ENCODE results near the gene WASF2.

DNA sequence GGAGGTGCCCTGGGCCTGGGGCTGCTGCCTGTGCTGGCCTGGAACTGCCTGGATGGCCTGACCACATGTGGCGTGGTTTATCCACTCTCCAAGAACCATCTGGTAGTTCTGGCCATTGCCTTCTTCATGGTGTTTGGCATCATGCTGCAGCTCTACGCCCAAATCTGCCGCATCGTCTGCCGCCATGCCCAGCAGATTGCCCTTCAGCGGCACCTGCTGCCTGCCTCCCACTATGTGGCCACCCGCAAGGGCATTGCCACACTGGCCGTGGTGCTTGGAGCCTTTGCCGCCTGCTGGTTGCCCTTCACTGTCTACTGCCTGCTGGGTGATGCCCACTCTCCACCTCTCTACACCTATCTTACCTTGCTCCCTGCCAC lies 95.7 kb downstream of the WASF2 start:
- TF ChIP-seq, protein P1, sequence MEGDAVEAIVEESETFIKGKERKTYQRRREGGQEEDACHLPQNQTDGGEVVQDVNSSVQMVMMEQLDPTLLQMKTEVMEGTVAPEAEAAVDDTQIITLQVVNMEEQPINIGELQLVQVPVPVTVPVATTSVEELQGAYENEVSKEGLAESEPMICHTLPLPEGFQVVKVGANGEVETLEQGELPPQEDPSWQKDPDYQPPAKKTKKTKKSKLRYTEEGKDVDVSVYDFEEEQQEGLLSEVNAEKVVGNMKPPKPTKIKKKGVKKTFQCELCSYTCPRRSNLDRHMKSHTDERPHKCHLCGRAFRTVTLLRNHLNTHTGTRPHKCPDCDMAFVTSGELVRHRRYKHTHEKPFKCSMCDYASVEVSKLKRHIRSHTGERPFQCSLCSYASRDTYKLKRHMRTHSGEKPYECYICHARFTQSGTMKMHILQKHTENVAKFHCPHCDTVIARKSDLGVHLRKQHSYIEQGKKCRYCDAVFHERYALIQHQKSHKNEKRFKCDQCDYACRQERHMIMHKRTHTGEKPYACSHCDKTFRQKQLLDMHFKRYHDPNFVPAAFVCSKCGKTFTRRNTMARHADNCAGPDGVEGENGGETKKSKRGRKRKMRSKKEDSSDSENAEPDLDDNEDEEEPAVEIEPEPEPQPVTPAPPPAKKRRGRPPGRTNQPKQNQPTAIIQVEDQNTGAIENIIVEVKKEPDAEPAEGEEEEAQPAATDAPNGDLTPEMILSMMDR (IDR thresholded peaks at IDR 0.05; ENCODE audit: insufficient read depth, low read length): no peak
- TF ChIP-seq POLR2AphosphoS5 (IDR thresholded peaks at IDR 0.05; ENCODE audit: low read depth) (no peak), GABPA (IDR thresholded peaks at IDR 0.05; ENCODE audit: low read depth) (no peak), SPI1 (IDR thresholded peaks at IDR 0.05; ENCODE audit: borderline replicate concordance, low read depth) (no peak)
- TF ChIP-seq, protein P2, sequence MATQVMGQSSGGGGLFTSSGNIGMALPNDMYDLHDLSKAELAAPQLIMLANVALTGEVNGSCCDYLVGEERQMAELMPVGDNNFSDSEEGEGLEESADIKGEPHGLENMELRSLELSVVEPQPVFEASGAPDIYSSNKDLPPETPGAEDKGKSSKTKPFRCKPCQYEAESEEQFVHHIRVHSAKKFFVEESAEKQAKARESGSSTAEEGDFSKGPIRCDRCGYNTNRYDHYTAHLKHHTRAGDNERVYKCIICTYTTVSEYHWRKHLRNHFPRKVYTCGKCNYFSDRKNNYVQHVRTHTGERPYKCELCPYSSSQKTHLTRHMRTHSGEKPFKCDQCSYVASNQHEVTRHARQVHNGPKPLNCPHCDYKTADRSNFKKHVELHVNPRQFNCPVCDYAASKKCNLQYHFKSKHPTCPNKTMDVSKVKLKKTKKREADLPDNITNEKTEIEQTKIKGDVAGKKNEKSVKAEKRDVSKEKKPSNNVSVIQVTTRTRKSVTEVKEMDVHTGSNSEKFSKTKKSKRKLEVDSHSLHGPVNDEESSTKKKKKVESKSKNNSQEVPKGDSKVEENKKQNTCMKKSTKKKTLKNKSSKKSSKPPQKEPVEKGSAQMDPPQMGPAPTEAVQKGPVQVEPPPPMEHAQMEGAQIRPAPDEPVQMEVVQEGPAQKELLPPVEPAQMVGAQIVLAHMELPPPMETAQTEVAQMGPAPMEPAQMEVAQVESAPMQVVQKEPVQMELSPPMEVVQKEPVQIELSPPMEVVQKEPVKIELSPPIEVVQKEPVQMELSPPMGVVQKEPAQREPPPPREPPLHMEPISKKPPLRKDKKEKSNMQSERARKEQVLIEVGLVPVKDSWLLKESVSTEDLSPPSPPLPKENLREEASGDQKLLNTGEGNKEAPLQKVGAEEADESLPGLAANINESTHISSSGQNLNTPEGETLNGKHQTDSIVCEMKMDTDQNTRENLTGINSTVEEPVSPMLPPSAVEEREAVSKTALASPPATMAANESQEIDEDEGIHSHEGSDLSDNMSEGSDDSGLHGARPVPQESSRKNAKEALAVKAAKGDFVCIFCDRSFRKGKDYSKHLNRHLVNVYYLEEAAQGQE (IDR thresholded peaks at IDR 0.05; ENCODE audit: insufficient replicate concordance, low read depth): no peak
